Heart left ventricle (tissue), 13 donors: Measurements from ENCODE around the gene HSD17B8.

Source experiments
- CTCF ChIP-seq, 12 donors: fragments of 200-600 bp; sonication (generic) in 4 of 12; IDR thresholded peaks; one replicate each; pipeline versions ENCODE4 v1.5.0 to v1.8.0; 2018 to 2022; ENCODE audit warnings: antibody characterized with exemption in 12 of 12, mild to moderate bottlenecking in 5 of 12
- POLR2A ChIP-seq, 2 donors: fragments of 450-650 bp; IDR thresholded peaks; one replicate each; pipeline ENCODE4 v1.6.1; 2017; ENCODE audit warnings: antibody characterized with exemption in 2 of 2, mild to moderate bottlenecking in 2 of 2, moderate library complexity in 2 of 2
- donor health status: ischemic (EF 13 %, LVEDD 7.1; RV severe dilation, severe dysfunction).
- donor health status: DM: no; HTN: yes; CAD: no.
- donor health status: DM: no; HTN: no; CAD: no.
- donor health status: ischemic (EF 25% LVEDD 6.9; RV normal size, moderate dysfunction).
- donor health status: ischemic (EF 25% LVEDD 5.7; RV mildly dilated, moderate dysfunction).
- donor health status: ischemic (EF 35%, LVEDD 5.7; RV mildly dilated, moderate dysfunction).
- donor health status: nonischemic (EF 11% LVEDD 7.7; RV severe dilation, severe dysfunction).
- donor health status: DM: yes; HTN: yes; CAD: no.
- donor health status: PGD.
- donor health status: ischemic (EF 29% LVEDD 5.4; RV normal size, mild dysfunction).
- donor health status: nonischemic (EF 23%, LVEDD 6.1; RV moderate dilation, normal function).

- TF ChIP-seq CTCF (IDR thresholded peaks at IDR 0.05) (no peak), POLR2A (IDR thresholded peaks at IDR 0.05) (no peak)
Observed at GRCh38 chr6:33203443-33204164, 851 bp upstream of the HSD17B8 start.
